ENCODE data around the gene WFDC10A. TPM values are rescaled to one million over a fixed set of nuclear protein-coding genes. Genes with fewer than 3 reads are reported as not detected.

The WFDC10A gene
- not detected in 5 replicates for total RNA-seq (2022; extraction: Qiagen RNA extraction)

DNA sequence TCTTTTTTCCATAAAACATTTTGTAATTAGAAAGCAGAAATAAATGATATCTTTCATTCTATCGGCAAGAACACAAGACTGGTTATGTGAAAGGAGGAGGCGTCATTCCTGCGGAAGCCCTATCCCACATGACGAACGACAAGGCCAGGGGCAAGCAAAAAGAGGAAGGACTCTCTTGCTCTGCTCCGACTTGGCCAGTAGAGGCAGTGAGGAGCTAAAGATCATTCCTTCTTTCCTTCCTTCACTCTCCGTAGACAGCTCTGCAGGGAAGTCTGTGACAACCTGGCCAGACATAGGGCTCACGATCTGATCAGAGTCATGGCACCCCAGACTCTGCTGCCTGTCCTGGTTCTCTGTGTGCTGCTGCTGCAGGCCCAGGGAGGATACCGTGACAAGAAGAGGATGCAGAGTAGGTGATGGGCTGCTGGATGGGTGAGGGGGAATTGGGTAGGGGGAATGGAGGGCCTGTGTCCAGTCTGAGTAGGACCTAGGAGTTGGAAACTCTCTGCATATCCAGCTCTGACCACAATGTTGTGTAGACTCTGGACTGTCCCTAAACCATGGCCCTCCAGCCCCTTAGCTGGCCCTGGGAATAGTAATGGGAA is at the start of gene WFDC10A:
Gene WFDC10A, plus strand, starts transcription at position 244 of the 605 bp plus-strand sequence. Its CDS starts 75 bp downstream, at position 319.

DNA sequence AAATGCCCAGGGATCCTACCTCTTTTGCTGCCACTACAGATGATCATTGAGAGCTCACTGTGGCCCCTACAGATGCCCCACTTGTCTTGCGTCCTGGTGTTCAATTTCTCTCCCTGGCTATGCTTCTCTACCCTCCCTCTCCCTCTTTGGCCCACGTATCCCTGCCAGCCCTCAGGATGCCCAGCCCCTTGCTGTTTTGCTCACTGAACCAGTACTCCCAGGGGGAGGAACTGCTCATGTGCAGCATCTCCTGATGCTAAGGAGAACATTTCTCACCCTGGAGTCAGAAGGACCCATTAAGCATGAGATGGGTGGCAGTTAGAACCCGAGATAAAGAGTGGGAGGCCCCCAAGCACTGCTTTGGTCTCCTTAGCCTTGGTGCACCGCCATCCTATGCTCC is 1.6 kb downstream of the WFDC10A start, which contains the start of gene WFDC9:
Gene WFDC9, minus strand, starts transcription at position 101 of the 400 bp plus-strand sequence. CDS start 21,103 bp downstream, outside the sequence.

DNA sequence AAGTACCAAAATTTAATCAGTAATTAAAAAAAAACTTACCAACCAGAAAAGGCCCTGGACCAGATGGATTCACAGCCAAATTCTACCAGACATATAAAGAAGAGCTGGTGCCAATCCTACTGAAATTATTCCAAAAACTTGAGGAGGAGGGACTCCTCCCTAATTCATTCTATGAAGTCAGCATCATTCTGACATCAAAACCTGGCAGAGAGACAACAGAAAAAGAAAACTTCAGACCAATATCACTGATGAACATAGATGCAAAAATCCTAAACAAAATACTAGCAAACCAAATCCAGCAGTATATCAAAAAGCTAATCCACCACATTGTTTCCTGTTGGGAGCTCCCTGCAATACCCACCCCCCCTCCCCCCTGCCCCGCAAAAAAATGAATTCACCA is 40.6 kb downstream of the WFDC10A start, which contains the start of gene WFDC11:
Gene WFDC11, minus strand, starts transcription at position 101 of the 400 bp plus-strand sequence. CDS start 19,639 bp downstream, outside the sequence.

Other genes with a start within 250 kb of the WFDC10A start
- 22.6 to 29.6 TPM (median 26.6 TPM) in 5 replicates for gene DBNDD2, start 221.4 kb upstream of the WFDC10A start, total RNA-seq (2022; extraction: Qiagen RNA extraction)
- gene PIGT, start 213.6 kb upstream of the WFDC10A start, total RNA-seq (2022; extraction: Qiagen RNA extraction), result 85.4 to 103 TPM (median 97.4 TPM) in 5 replicates
- 0.20 to 0.23 TPM in 2 of 5 replicates, not detected in the others for gene WFDC2, start 160.0 kb upstream of the WFDC10A start, total RNA-seq (2022; extraction: Qiagen RNA extraction)
- not detected in 5 replicates for gene SPINT3, start 114.1 kb upstream of the WFDC10A start, total RNA-seq (2022; extraction: Qiagen RNA extraction)
- gene WFDC6, start 90.3 kb upstream of the WFDC10A start, total RNA-seq (2022; extraction: Qiagen RNA extraction), result not detected in 5 replicates
- gene EPPIN, start 82.3 kb upstream of the WFDC10A start, total RNA-seq (2022; extraction: Qiagen RNA extraction), result not detected in 5 replicates
- gene WFDC8, start 50.5 kb upstream of the WFDC10A start, total RNA-seq (2022; extraction: Qiagen RNA extraction), result not detected in 5 replicates
- not detected in 5 replicates for gene WFDC9, start 1.5 kb downstream of the WFDC10A start, total RNA-seq (2022; extraction: Qiagen RNA extraction)
- gene WFDC11, start 40.5 kb downstream of the WFDC10A start, total RNA-seq (2022; extraction: Qiagen RNA extraction), result not detected in 5 replicates
- gene WFDC13, start 72.3 kb downstream of the WFDC10A start, total RNA-seq (2022; extraction: Qiagen RNA extraction), result not detected in 5 replicates
- not detected in 5 replicates for gene WFDC10B, start 75.3 kb downstream of the WFDC10A start, total RNA-seq (2022; extraction: Qiagen RNA extraction)
- not detected in 5 replicates for gene SPINT4, start 92.6 kb downstream of the WFDC10A start, total RNA-seq (2022; extraction: Qiagen RNA extraction)
- 0.18 to 0.50 TPM in 2 of 5 replicates, not detected in the others for gene WFDC3, start 162.1 kb downstream of the WFDC10A start, total RNA-seq (2022; extraction: Qiagen RNA extraction)
- gene DNTTIP1, start 162.2 kb downstream of the WFDC10A start, total RNA-seq (2022; extraction: Qiagen RNA extraction), result 30.7 to 37.1 TPM (median 36.3 TPM) in 5 replicates
- 232 to 256 TPM (median 248 TPM) in 5 replicates for gene UBE2C, start 182.9 kb downstream of the WFDC10A start, total RNA-seq (2022; extraction: Qiagen RNA extraction)
- gene TNNC2, start 197.6 kb downstream of the WFDC10A start, total RNA-seq (2022; extraction: Qiagen RNA extraction), result 0.13 to 0.35 TPM (median 0.24 TPM) in 3 of 5 replicates, not detected in the others
- 8.6 to 11.7 TPM (median 11.0 TPM) in 5 replicates for gene SNX21, start 204.1 kb downstream of the WFDC10A start, total RNA-seq (2022; extraction: Qiagen RNA extraction)
- gene ACOT8, start 227.7 kb downstream of the WFDC10A start, total RNA-seq (2022; extraction: Qiagen RNA extraction), result 13.9 to 22.6 TPM (median 20.1 TPM) in 5 replicates
- gene ZSWIM3, start 227.9 kb downstream of the WFDC10A start, total RNA-seq (2022; extraction: Qiagen RNA extraction), result 1.4 to 2.1 TPM (median 1.4 TPM) in 5 replicates

Measured in A549 treated with CORT108297 at 1 μM for 4 hours (cell line).